Ishikawa (cell line): ENCODE data around the gene ARHGAP33.

Experiments used
- CEBPB ChIP-seq: IDR thresholded peaks from 2 replicates; pipeline ENCODE4 v1.6.1; 2012
- EGR1 ChIP-seq: IDR thresholded peaks from 2 replicates; pipeline ENCODE4 v1.6.1; 2012
- EP300 ChIP-seq: IDR thresholded peaks from 2 replicates; pipeline ENCODE4 v1.6.1; 2012; ENCODE audit warnings: borderline replicate concordance
- FOXM1 ChIP-seq: IDR thresholded peaks from 2 replicates; pipeline ENCODE4 v1.6.1; 2012; ENCODE audit warnings: low read depth, borderline replicate concordance
- NFIC ChIP-seq: IDR thresholded peaks from 2 replicates; pipeline ENCODE4 v1.6.1; 2012
- RAD21 ChIP-seq: IDR thresholded peaks from 2 replicates; pipeline ENCODE4 v1.6.1; 2012; ENCODE audit warnings: low read depth
- TAF1 ChIP-seq: IDR thresholded peaks from 2 replicates; pipeline ENCODE4 v1.6.1; 2012; ENCODE audit warnings: low read depth, mild to moderate bottlenecking
- YY1 ChIP-seq: IDR thresholded peaks from 2 replicates; pipeline ENCODE4 v1.6.1; 2012; ENCODE audit warnings: low read depth
- TF ChIP-seq, protein P1 (sequence below): IDR thresholded peaks from 2 replicates; pipeline ENCODE4 v1.6.1; 2012
- TF ChIP-seq, protein P2 (sequence below): IDR thresholded peaks from 2 replicates; pipeline ENCODE4 v1.6.1; 2012
- TF ChIP-seq, protein P3 (sequence below): IDR thresholded peaks from 2 replicates; pipeline ENCODE4 v1.6.1; 2012; ENCODE audit warnings: low read depth, mild to moderate bottlenecking

DNA sequence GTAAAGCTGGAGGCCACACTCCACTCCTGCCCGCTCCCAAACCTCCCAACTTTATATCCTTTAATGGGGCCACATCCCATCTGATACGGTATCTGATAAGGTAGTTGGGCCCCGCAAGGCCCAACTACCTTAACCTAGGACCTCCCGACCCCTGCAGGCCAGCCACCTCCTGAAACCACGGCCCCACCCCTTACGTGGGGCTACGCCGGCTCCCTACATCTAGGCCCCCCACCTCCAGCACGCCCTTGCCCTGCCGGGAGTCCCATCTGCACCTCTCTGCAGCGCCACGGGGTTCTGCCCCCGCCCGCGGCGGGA, 35.3 kb upstream of the ARHGAP33 start:
- TF ChIP-seq, protein P1, sequence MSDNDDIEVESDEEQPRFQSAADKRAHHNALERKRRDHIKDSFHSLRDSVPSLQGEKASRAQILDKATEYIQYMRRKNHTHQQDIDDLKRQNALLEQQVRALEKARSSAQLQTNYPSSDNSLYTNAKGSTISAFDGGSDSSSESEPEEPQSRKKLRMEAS: no peak
- TF ChIP-seq CEBPB: no peak
- TF ChIP-seq YY1: no peak
- TF ChIP-seq, protein P2, sequence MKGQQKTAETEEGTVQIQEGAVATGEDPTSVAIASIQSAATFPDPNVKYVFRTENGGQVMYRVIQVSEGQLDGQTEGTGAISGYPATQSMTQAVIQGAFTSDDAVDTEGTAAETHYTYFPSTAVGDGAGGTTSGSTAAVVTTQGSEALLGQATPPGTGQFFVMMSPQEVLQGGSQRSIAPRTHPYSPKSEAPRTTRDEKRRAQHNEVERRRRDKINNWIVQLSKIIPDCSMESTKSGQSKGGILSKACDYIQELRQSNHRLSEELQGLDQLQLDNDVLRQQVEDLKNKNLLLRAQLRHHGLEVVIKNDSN: no peak
- TF ChIP-seq FOXM1: no peak
- no peak for TF ChIP-seq EGR1
- TF ChIP-seq EP300: no peak
- TF ChIP-seq NFIC: no peak
- no peak for TF ChIP-seq RAD21
- TF ChIP-seq TAF1: no peak
- TF ChIP-seq, protein P3, sequence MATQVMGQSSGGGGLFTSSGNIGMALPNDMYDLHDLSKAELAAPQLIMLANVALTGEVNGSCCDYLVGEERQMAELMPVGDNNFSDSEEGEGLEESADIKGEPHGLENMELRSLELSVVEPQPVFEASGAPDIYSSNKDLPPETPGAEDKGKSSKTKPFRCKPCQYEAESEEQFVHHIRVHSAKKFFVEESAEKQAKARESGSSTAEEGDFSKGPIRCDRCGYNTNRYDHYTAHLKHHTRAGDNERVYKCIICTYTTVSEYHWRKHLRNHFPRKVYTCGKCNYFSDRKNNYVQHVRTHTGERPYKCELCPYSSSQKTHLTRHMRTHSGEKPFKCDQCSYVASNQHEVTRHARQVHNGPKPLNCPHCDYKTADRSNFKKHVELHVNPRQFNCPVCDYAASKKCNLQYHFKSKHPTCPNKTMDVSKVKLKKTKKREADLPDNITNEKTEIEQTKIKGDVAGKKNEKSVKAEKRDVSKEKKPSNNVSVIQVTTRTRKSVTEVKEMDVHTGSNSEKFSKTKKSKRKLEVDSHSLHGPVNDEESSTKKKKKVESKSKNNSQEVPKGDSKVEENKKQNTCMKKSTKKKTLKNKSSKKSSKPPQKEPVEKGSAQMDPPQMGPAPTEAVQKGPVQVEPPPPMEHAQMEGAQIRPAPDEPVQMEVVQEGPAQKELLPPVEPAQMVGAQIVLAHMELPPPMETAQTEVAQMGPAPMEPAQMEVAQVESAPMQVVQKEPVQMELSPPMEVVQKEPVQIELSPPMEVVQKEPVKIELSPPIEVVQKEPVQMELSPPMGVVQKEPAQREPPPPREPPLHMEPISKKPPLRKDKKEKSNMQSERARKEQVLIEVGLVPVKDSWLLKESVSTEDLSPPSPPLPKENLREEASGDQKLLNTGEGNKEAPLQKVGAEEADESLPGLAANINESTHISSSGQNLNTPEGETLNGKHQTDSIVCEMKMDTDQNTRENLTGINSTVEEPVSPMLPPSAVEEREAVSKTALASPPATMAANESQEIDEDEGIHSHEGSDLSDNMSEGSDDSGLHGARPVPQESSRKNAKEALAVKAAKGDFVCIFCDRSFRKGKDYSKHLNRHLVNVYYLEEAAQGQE: no peak
